Tibial nerve (tissue), 4 donors: ENCODE measurements around the gene PDSS2. TPM values are rescaled to one million over a fixed set of nuclear protein-coding genes. Genes with fewer than 3 reads are reported as not detected.

Experiments
- DNase-seq, 2 donors: peaks; one replicate each; pipeline ENCODE4 v3.0.0-alpha.2; 2019; ENCODE audit warnings: low spot score in 2 of 2
- H3K27ac ChIP-seq, 4 donors: fragments of 200-600 bp; sonication (generic) in 3 of 4; one replicate each; pipeline ENCODE4 v1.5.1; 2017 to 2019; ENCODE audit warnings: mild to moderate bottlenecking in 1 of 4
- H3K27me3 ChIP-seq, 2 donors: fragments of 200-600 bp; sonication (generic) in 1 of 2; one replicate each; pipeline versions ENCODE4 v1.5.1 to v1.6.0; 2017 to 2019
- H3K36me3 ChIP-seq, 3 donors: fragments of 200-600 bp; sonication (generic); one replicate each; pipeline ENCODE4 v1.5.1; 2018 to 2019
- H3K4me1 ChIP-seq, 4 donors: fragments of 200-600 bp; sonication (generic) in 3 of 4; one replicate each; pipeline ENCODE4 v1.5.1; 2017 to 2019
- H3K4me3 ChIP-seq, 4 donors: fragments of 200-600 bp; sonication (generic) in 3 of 4; one replicate each; pipeline ENCODE4 v1.5.1; 2017 to 2019; ENCODE audit warnings: mild to moderate bottlenecking in 1 of 4, moderate library complexity in 1 of 4
- H3K9me3 ChIP-seq, 4 donors: fragments of 200-600 bp; sonication (generic) in 3 of 4; one replicate each; pipeline ENCODE4 v1.5.1; 2017 to 2019
- EP300 ChIP-seq, 2 donors: sonication (generic); formaldehyde crosslinking; IDR thresholded peaks; one replicate each; pipeline ENCODE4 v1.6.1; 2017; ENCODE audit warnings: antibody characterized with exemption in 2 of 2, mild to moderate bottlenecking in 1 of 2
- POLR2A ChIP-seq, 2 donors: fragments of 450-650 bp; IDR thresholded peaks; one replicate each; pipeline ENCODE4 v1.6.1; 2017; ENCODE audit warnings: antibody characterized with exemption in 2 of 2, mild to moderate bottlenecking in 2 of 2, moderate library complexity in 2 of 2
- WGBS, 2 donors: methylation state at CpG; one replicate each; pipeline ENCODE4 v1.1.5; 2018; 5-methylcytosine and 5-hydroxymethylcytosine counted together
- total RNA-seq, 4 donors: library from RNA; depleted of rRNA; stranded (reverse); fragments of >200 nt; gene quantifications; one replicate each; pipeline ENCODE4 v1.1.0, GENCODE V29; 2016
- TF ChIP-seq, protein P1 (sequence below), 5 experiments: fragments of 200-600 bp in 3 of 5; fragments of 450-650 bp in 2 of 5; sonication (generic) in 3 of 5; IDR thresholded peaks; one replicate each; pipeline ENCODE4 v1.5.1; 2016 to 2019; ENCODE audit warnings: antibody characterized with exemption in 5 of 5, mild to moderate bottlenecking in 3 of 5, moderate library complexity in 2 of 5

Gene PDSS2
- total RNA-seq, 4 donors from 2014 or later = 8.2 to 9.4 (median 8.6) TPM

- no peaks in the 10 kb centered on the region for H3K9me3 ChIP-seq
- DNase-seq = no peak
Observed at GRCh38 chr6:107186047-107186446, 273.3 kb downstream of the PDSS2 start.

DNA sequence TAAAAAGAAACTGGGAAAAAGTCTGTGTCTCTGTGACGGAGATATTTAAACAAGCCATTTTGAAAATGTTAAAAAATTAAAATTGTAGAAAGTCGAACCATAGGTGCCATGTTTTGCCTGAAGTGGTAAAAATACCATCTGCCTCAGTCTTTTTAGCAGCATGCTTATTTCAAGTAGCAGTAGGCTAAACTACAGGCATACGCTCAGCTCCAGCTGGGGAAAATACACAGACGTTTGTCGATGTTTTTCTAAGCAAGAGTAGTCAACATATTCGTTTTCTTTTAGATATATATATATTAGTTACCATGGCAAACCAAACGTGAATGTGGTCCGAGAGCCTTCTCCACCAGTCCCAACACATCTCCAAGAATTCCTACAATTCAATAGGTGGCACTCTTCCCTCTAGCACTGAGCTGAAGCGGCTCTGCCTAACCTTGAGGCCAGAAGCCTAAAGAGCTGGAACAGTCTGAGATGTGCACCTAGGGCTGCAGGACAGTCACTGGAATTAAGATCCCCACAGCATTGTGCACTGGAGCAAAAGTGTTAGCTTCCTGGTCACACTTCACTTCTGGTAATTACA is 273.9 kb downstream of the PDSS2 start:
- H3K9me3 ChIP-seq = no peaks in the 10 kb centered on the region
- H3K4me3 ChIP-seq = no peak overlapping the region
- no peak for DNase-seq
- H3K4me1 ChIP-seq = no peaks in the 10 kb centered on the region
- H3K36me3 ChIP-seq = peaks cover 0 to 19% (median 0%) of the 10 kb centered on the region in 3 donors
- no peak for TF ChIP-seq EP300 (IDR thresholded peaks at IDR 0.05)
- no peak for TF ChIP-seq POLR2A (IDR thresholded peaks at IDR 0.05)
- TF ChIP-seq, protein P1, sequence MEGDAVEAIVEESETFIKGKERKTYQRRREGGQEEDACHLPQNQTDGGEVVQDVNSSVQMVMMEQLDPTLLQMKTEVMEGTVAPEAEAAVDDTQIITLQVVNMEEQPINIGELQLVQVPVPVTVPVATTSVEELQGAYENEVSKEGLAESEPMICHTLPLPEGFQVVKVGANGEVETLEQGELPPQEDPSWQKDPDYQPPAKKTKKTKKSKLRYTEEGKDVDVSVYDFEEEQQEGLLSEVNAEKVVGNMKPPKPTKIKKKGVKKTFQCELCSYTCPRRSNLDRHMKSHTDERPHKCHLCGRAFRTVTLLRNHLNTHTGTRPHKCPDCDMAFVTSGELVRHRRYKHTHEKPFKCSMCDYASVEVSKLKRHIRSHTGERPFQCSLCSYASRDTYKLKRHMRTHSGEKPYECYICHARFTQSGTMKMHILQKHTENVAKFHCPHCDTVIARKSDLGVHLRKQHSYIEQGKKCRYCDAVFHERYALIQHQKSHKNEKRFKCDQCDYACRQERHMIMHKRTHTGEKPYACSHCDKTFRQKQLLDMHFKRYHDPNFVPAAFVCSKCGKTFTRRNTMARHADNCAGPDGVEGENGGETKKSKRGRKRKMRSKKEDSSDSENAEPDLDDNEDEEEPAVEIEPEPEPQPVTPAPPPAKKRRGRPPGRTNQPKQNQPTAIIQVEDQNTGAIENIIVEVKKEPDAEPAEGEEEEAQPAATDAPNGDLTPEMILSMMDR (IDR thresholded peaks at IDR 0.05) = no peak
- no peak overlapping the region for H3K27ac ChIP-seq
- no peaks in the 10 kb centered on the region for H3K27me3 ChIP-seq
- 71 to 72% methylated on average over 9 of the region's 9 CpGs for WGBS, 2 donors

More at GRCh38 chr6:107186047-107186446, 273.3 kb downstream of the PDSS2 start:
- H3K36me3 ChIP-seq = peaks cover 0 to 19% (median 0%) of the 10 kb centered on the region in 3 donors
- no peaks in the 10 kb centered on the region for H3K27me3 ChIP-seq
- H3K4me3 ChIP-seq = no peak overlapping the region
- no peak for TF ChIP-seq EP300 (IDR thresholded peaks at IDR 0.05)
- TF ChIP-seq POLR2A (IDR thresholded peaks at IDR 0.05) = no peak
- TF ChIP-seq, protein P1 (IDR thresholded peaks at IDR 0.05) = no peak
- WGBS, 2 donors = 71 to 91% methylated on average over 1 of the region's 1 CpG
- H3K4me1 ChIP-seq = no peaks in the 10 kb centered on the region
- H3K27ac ChIP-seq = no peak overlapping the region

DNA sequence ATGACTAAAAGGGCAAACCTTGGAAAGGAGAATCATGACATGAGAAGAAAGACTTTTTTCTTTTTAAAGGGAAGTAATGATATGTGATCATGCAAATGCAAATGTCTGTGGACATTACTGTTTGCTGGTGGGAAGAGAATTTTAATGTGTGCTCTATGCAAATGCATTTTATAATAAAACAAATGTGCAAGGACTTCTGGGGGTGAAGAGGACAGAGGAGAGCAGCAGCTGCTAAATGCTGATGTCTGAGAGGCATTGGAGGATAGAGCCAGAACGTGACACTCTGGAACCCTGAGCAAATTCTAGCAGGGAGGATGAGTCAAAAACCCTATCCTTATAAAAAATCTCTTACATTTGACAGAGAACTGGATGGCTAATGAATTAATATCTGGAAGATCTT is 274.9 kb downstream of the PDSS2 start:
- Histone ChIP-seq H3K4me1 (no peaks in the 10 kb centered on the region), H3K27ac (no peak overlapping the region), H3K27me3 (no peaks in the 10 kb centered on the region), H3K36me3 (peaks cover 0 to 16% (median 0%) of the 10 kb centered on the region in 3 donors), H3K4me3 (no peak overlapping the region), H3K9me3 (no peaks in the 10 kb centered on the region)
- whole genome bisulfite sequencing, 2 donors = 56% methylated on average over 1 of the region's 1 CpG
- no peak for DNase-seq
- TF ChIP-seq POLR2A (IDR thresholded peaks at IDR 0.05) (no peak), EP300 (IDR thresholded peaks at IDR 0.05) (no peak)
- TF ChIP-seq, protein P1 (IDR thresholded peaks at IDR 0.05) = no peak

DNA sequence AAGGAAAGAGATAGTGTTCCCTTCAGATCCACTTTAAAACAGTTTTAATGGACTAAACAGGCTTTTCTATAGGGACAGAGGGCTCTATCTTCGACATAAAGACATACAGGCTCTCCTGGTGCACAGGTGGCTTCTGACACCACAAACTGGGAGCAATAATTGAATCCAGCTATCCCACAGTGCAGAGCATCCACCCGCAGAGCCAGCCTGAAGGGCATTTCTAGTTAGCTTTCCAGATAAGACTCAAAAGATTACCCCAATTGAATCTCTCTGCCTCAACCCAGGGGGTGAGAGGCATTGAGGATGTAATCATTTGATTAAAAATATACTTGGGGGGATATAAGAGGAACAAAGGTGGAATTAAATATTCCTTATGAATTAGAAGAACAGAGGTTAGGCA is 279.3 kb downstream of the PDSS2 start:
- Histone ChIP-seq H3K27me3 (no peaks in the 10 kb centered on the region), H3K4me1 (no peaks in the 10 kb centered on the region), H3K4me3 (no peak overlapping the region), H3K9me3 (no peaks in the 10 kb centered on the region), H3K27ac (no peak overlapping the region), H3K36me3 (peaks cover 0 to 5% (median 0%) of the 10 kb centered on the region in 3 donors)
- WGBS, 2 donors = 88 to 97% methylated on average over 2 of the region's 2 CpGs
- TF ChIP-seq EP300 (IDR thresholded peaks at IDR 0.05) (no peak), POLR2A (IDR thresholded peaks at IDR 0.05) (no peak)
- TF ChIP-seq, protein P1 (IDR thresholded peaks at IDR 0.05) = no peak
- no peak for DNase-seq

GRCh38 chr6:107179004-107179403 is 280.4 kb downstream of the PDSS2 start:
- no peak for TF ChIP-seq POLR2A (IDR thresholded peaks at IDR 0.05)
- TF ChIP-seq EP300 (IDR thresholded peaks at IDR 0.05) = no peak
- TF ChIP-seq, protein P1 (IDR thresholded peaks at IDR 0.05) = no peak
- Histone ChIP-seq H3K4me1 (no peaks in the 10 kb centered on the region), H3K27ac (no peak overlapping the region), H3K36me3 (peaks cover 0 to 7% (median 0%) of the 10 kb centered on the region in 3 donors), H3K9me3 (no peaks in the 10 kb centered on the region), H3K4me3 (no peak overlapping the region), H3K27me3 (no peaks in the 10 kb centered on the region)
- WGBS, 2 donors = 96 to 97% methylated on average over 5 of the region's 5 CpGs
- no peak for DNase-seq
